ENCODE results near the gene ADTRP.

ADTRP gene

GRCh38 chr6:11754625-11755271, 23.9 kb downstream of the ADTRP start:
- DNase-seq: no peak

- DNase-seq: no peak
Measured at GRCh38 chr6:11753798-11754197, 24.8 kb downstream of the ADTRP start.

GRCh38 chr6:11752360-11752759, 26.2 kb downstream of the ADTRP start:
- DNase-seq: no peak

- no peak for DNase-seq
Measured at GRCh38 chr6:11750682-11751081, 27.9 kb downstream of the ADTRP start.

GRCh38 chr6:11748591-11749210, 29.9 kb downstream of the ADTRP start:
- DNase-seq: no peak

- no peak for DNase-seq
Measured at GRCh38 chr6:11747021-11747420, 31.6 kb downstream of the ADTRP start.

GRCh38 chr6:11744753-11745152, 33.9 kb downstream of the ADTRP start:
- no peak for DNase-seq

- no peak for DNase-seq
Measured at GRCh38 chr6:11744101-11744500, 34.5 kb downstream of the ADTRP start.

GRCh38 chr6:11740875-11741274, 37.7 kb downstream of the ADTRP start:
- DNase-seq: no peak

- DNase-seq: no peak
Measured at GRCh38 chr6:11738661-11739375, 39.8 kb downstream of the ADTRP start.

GRCh38 chr6:11738234-11738633, 40.4 kb downstream of the ADTRP start:
- DNase-seq: no peak

GRCh38 chr6:11736601-11737000, 42.0 kb downstream of the ADTRP start:
- no peak for DNase-seq

GRCh38 chr6:11734861-11735613, 43.6 kb downstream of the ADTRP start:
- DNase-seq: no peak

GRCh38 chr6:11732036-11732631, 46.5 kb downstream of the ADTRP start:
- no peak for DNase-seq

- no peak for DNase-seq
Measured at GRCh38 chr6:11731423-11731822, 47.2 kb downstream of the ADTRP start.

- DNase-seq: no peak
Measured at GRCh38 chr6:11730641-11731040, 48.0 kb downstream of the ADTRP start.

GRCh38 chr6:11729076-11729475, 49.5 kb downstream of the ADTRP start:
- no peak for DNase-seq

GRCh38 chr6:11727998-11728961, 50.3 kb downstream of the ADTRP start:
- DNase-seq: no peak

- DNase-seq: no peak
Measured at GRCh38 chr6:11727346-11727997, 51.1 kb downstream of the ADTRP start.

- no peak for DNase-seq
Measured at GRCh38 chr6:11724286-11724685, 54.3 kb downstream of the ADTRP start.

Measured in effector CD8-positive, alpha-beta T cell (primary cell).